ENCODE results near the gene KIF9.

KIF9 gene

DNA sequence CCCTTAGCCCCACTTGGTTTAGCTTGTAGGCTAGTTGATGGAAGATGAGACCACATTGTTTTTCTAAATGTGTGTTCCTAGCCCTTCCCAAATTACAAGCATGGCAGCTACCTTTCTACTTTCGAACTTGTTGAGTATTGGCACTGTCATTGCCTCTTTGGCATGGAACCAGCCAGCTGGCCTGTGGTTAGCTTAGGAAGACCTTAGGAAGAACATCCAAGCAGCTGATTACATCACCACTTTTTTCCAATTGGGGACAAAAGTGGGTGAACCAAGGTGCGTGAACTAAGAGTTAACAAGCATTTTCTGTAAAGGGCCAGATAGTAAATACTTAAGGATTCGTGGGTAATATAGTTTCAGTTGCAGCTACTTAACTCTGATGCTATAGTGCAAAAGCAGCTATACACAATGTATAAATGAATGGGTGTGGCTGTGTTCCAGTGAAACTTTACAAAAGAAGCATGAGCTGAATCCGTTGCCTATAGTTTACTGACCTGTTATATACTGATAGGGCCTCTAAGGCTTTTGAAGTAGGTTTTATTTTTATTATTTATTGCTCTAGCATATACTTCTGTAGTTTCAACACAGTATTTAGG is 8.7 kb upstream of the KIF9 start:
- H3K79me2 ChIP-seq (ENCODE audit: insufficient read depth, low read length) = peaks cover 22% of the 10 kb centered on the region
- H2AFZ ChIP-seq (ENCODE audit: low read length) = no peak overlapping the region
- no peaks in the 10 kb centered on the region for H3F3A ChIP-seq (ENCODE audit: insufficient read depth, low read length)
- H3K9me3 ChIP-seq (ENCODE audit: low read length) = no peaks in the 10 kb centered on the region
- H3K9me2 ChIP-seq (ENCODE audit: low read depth, low read length) = no peaks in the 10 kb centered on the region
- H3K4me3 ChIP-seq (ENCODE audit: low read depth, low read length, poor library complexity, severe bottlenecking) = peak overlapping the region; percentile 6
- no peaks in the 10 kb centered on the region for H3K27me3 ChIP-seq (ENCODE audit: insufficient read depth, low read length)
- peaks cover 56% of the 10 kb centered on the region for H3K36me3 ChIP-seq (ENCODE audit: insufficient read depth, low read length)
- peak overlapping the region; percentile 81 for H3K27ac ChIP-seq (ENCODE audit: low read depth, low read length, poor library complexity, severe bottlenecking)
- peak overlapping the region; percentile 5; the same call in 1 of the 2 replicates for H3K9ac ChIP-seq (ENCODE audit: low read length)
- no peaks in the 10 kb centered on the region for H4K20me1 ChIP-seq (ENCODE audit: insufficient read depth, low read length)
- H3K4me2 ChIP-seq (ENCODE audit: low read length) = peak overlapping the region; percentile 19; the same call in 1 of the 2 replicates
- TF ChIP-seq CTCF (IDR thresholded peaks at IDR 0.05; ENCODE audit: low read length) (no peak), EZH2 (IDR thresholded peaks at IDR 0.05; ENCODE audit: borderline replicate concordance, low read length) (no peak)
- peaks cover 78% of the 10 kb centered on the region for H3K4me1 ChIP-seq (ENCODE audit: insufficient read depth, low read length, severe bottlenecking)

DNA sequence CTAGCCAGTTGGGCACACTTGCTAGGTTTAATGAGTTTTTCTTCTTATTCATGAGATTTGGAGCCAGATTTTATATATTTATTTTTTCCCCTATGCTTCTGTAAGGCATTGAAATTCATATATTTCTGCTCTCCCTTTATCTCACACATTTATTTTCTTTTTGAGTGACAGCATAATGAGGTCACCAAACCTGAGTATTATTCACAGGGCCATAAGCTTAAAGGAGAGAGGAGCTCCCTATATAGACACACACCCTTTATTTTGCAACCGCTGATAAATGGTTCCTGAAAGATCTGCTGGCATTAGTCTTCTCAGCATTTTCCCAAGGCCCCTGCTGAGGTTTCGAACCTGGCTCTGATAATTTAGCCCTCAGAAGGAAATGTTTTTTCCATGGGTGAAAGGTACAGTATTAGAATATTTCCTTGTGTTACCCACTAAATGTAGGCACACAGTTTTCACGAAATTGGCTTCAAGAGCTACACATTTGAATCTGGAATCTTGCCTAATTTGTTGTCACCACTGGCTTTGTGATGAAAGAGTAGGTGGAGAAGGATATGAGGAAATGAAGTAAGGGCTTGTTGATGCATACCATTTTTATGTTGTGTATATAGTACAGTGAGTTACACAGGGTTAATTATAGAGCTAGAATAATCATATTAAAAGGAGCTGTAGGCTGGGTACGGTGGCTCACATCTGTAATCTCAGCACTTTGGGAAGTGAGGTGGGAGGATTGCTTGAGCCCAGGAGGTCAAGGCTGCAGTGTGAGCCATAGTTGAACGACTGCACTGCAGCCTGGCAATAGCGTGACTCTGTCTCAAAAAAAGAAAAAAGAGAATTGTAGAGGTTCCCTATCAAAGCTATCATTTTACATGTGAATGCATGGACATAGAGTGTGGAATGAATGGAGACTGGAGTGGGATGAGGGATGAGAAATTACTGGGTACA is 6.6 kb upstream of the KIF9 start:
- Histone ChIP-seq H3K79me2 (ENCODE audit: insufficient read depth, low read length) (peaks cover 33% of the 10 kb centered on the region), H3K9me3 (ENCODE audit: low read length) (no peaks in the 10 kb centered on the region), H3K27ac (ENCODE audit: low read depth, low read length, poor library complexity, severe bottlenecking) (peak overlapping the region; percentile 81), H3K4me1 (ENCODE audit: insufficient read depth, low read length, severe bottlenecking) (peaks cover 78% of the 10 kb centered on the region), H3K9ac (ENCODE audit: low read length) (no peak overlapping the region), H3K4me2 (ENCODE audit: low read length) (no peak overlapping the region; the same call in 1 of the 2 replicates), H4K20me1 (ENCODE audit: insufficient read depth, low read length) (no peaks in the 10 kb centered on the region), H3K36me3 (ENCODE audit: insufficient read depth, low read length) (peaks cover 57% of the 10 kb centered on the region), H3K27me3 (ENCODE audit: insufficient read depth, low read length) (no peaks in the 10 kb centered on the region), H3K4me3 (ENCODE audit: low read depth, low read length, poor library complexity, severe bottlenecking) (no peak overlapping the region), H2AFZ (ENCODE audit: low read length) (no peak overlapping the region), H3K9me2 (ENCODE audit: low read depth, low read length) (no peaks in the 10 kb centered on the region), H3F3A (ENCODE audit: insufficient read depth, low read length) (no peaks in the 10 kb centered on the region)
- TF ChIP-seq EZH2 (IDR thresholded peaks at IDR 0.05; ENCODE audit: borderline replicate concordance, low read length) (no peak), CTCF (IDR thresholded peaks at IDR 0.05; ENCODE audit: low read length) (no peak)

GRCh38 chr3:47283591-47284364 is 1.2 kb upstream of the KIF9 start:
- H3K36me3 ChIP-seq (ENCODE audit: insufficient read depth, low read length) = peaks cover 25% of the 10 kb centered on the region
- H3K9me3 ChIP-seq (ENCODE audit: low read length) = no peaks in the 10 kb centered on the region
- H3K4me3 ChIP-seq (ENCODE audit: low read depth, low read length, poor library complexity, severe bottlenecking) = peak overlapping the region; percentile 76
- H3F3A ChIP-seq (ENCODE audit: insufficient read depth, low read length) = no peaks in the 10 kb centered on the region
- no peak for TF ChIP-seq EZH2 (IDR thresholded peaks at IDR 0.05; ENCODE audit: borderline replicate concordance, low read length)
- TF ChIP-seq CTCF (IDR thresholded peaks at IDR 0.05; ENCODE audit: low read length) = no peak
- no peak overlapping the region for H2AFZ ChIP-seq (ENCODE audit: low read length)
- H3K4me2 ChIP-seq (ENCODE audit: low read length) = peak overlapping the region; percentile 86
- no peaks in the 10 kb centered on the region for H4K20me1 ChIP-seq (ENCODE audit: insufficient read depth, low read length)
- H3K79me2 ChIP-seq (ENCODE audit: insufficient read depth, low read length) = peaks cover 32% of the 10 kb centered on the region
- H3K9me2 ChIP-seq (ENCODE audit: low read depth, low read length) = no peaks in the 10 kb centered on the region
- H3K4me1 ChIP-seq (ENCODE audit: insufficient read depth, low read length, severe bottlenecking) = peaks cover 44% of the 10 kb centered on the region
- H3K9ac ChIP-seq (ENCODE audit: low read length) = peak overlapping the region; percentile 83
- peak overlapping the region; percentile 86 for H3K27ac ChIP-seq (ENCODE audit: low read depth, low read length, poor library complexity, severe bottlenecking)
- no peaks in the 10 kb centered on the region for H3K27me3 ChIP-seq (ENCODE audit: insufficient read depth, low read length)
